ENCODE results near the gene ZNF385B. TPM values are rescaled to one million over a fixed set of nuclear protein-coding genes. Genes with fewer than 3 reads are reported as not detected.

The ZNF385B gene
- total RNA-seq, 3 donors from 2014 or later (not counting 1 experiment from before 2014, with no cell fraction given): 0.54 TPM; not detected in 2

- H3K27ac ChIP-seq (ENCODE audit: low read length): no peak overlapping the region
- no peak overlapping the region for H3K4me3 ChIP-seq (ENCODE audit: low read length)
- Mint-ChIP-seq H3K9me3 (peaks cover 2 to 6% of the 10 kb centered on the region in 2 donors), H3K27ac (no peak overlapping the region), H3K4me3 (no peak overlapping the region), H3K36me3 (no peaks in the 10 kb centered on the region), H3K4me1 (no peaks in the 10 kb centered on the region), H3K27me3 (ENCODE audit: low read depth in 2 of 2) (peaks cover 0 to 2% of the 10 kb centered on the region in 2 donors)
- no peak for TF ChIP-seq CTCF (IDR thresholded peaks at IDR 0.05)
- ATAC-seq (no peak), DNase-seq (no peak)
- no peaks in the 10 kb centered on the region for H3K27me3 ChIP-seq (ENCODE audit: control insufficient read depth, insufficient read depth, low read length)
- no peaks in the 10 kb centered on the region for H3K9me3 ChIP-seq (ENCODE audit: control insufficient read depth, insufficient read depth, low read length)
- no peaks in the 10 kb centered on the region for H3K36me3 ChIP-seq (ENCODE audit: control insufficient read depth, insufficient read depth, low read length)
- no CpG with 5 or more reads among the region's 1 CpG for WGBS (ENCODE audit: insufficient coverage)
- no peaks in the 10 kb centered on the region for H3K4me1 ChIP-seq (ENCODE audit: control insufficient read depth, insufficient read depth, low read length)
- intact Hi-C loops (cut with micrococcal nuclease): no loop called here
Measured at GRCh38 chr2:179824961-179825360, 36.5 kb downstream of the ZNF385B start.

GRCh38 chr2:179822540-179822939 lies 38.9 kb downstream of the ZNF385B start:
- Histone ChIP-seq H3K27me3 (ENCODE audit: control insufficient read depth, insufficient read depth, low read length) (no peaks in the 10 kb centered on the region), H3K36me3 (ENCODE audit: control insufficient read depth, insufficient read depth, low read length) (no peaks in the 10 kb centered on the region), H3K4me1 (ENCODE audit: control insufficient read depth, insufficient read depth, low read length) (no peaks in the 10 kb centered on the region), H3K4me3 (ENCODE audit: low read length) (no peak overlapping the region), H3K27ac (ENCODE audit: low read length) (no peak overlapping the region), H3K9me3 (ENCODE audit: control insufficient read depth, insufficient read depth, low read length) (no peaks in the 10 kb centered on the region)
- intact Hi-C loops (cut with micrococcal nuclease): no loop called here
- Mint-ChIP-seq H3K27me3 (ENCODE audit: low read depth in 2 of 2) (peaks cover 0 to 2% of the 10 kb centered on the region in 2 donors), H3K4me1 (no peaks in the 10 kb centered on the region), H3K36me3 (no peaks in the 10 kb centered on the region), H3K27ac (no peak overlapping the region), H3K9me3 (peaks cover 2 to 3% of the 10 kb centered on the region in 2 donors), H3K4me3 (no peak overlapping the region)
- WGBS (ENCODE audit: insufficient coverage): no CpG with 5 or more reads among the region's 1 CpG
- no peak for ATAC-seq
- TF ChIP-seq CTCF (IDR thresholded peaks at IDR 0.05): no peak
- DNase-seq: no peak

GRCh38 chr2:179818546-179818945 lies 42.9 kb downstream of the ZNF385B start:
- ATAC-seq: no peak
- H3K4me1 Mint-ChIP-seq: no peaks in the 10 kb centered on the region
- 82% methylated on average over 8 of the region's 8 CpGs for WGBS (ENCODE audit: insufficient coverage)
- TF ChIP-seq CTCF (IDR thresholded peaks at IDR 0.05): no peak
- no peaks in the 10 kb centered on the region for H3K36me3 Mint-ChIP-seq
- H3K27me3 Mint-ChIP-seq (ENCODE audit: low read depth in 2 of 2): peaks cover 0 to under 1% of the 10 kb centered on the region in 2 donors
- no peak for DNase-seq
- no peaks in the 10 kb centered on the region for H3K4me1 ChIP-seq (ENCODE audit: control insufficient read depth, insufficient read depth, low read length)
- H3K27ac Mint-ChIP-seq: no peak overlapping the region
- no peaks in the 10 kb centered on the region for H3K27me3 ChIP-seq (ENCODE audit: control insufficient read depth, insufficient read depth, low read length)
- H3K36me3 ChIP-seq (ENCODE audit: control insufficient read depth, insufficient read depth, low read length): no peaks in the 10 kb centered on the region
- no peak overlapping the region for H3K4me3 ChIP-seq (ENCODE audit: low read length)
- no peaks in the 10 kb centered on the region for H3K9me3 Mint-ChIP-seq
- no peak overlapping the region for H3K4me3 Mint-ChIP-seq
- no peaks in the 10 kb centered on the region for H3K9me3 ChIP-seq (ENCODE audit: control insufficient read depth, insufficient read depth, low read length)
- intact Hi-C loops (cut with micrococcal nuclease): no loop called here
- H3K27ac ChIP-seq (ENCODE audit: low read length): no peak overlapping the region

- intact Hi-C loops (cut with micrococcal nuclease): no loop called here
- no peaks in the 10 kb centered on the region for H3K36me3 Mint-ChIP-seq
- H3K27me3 Mint-ChIP-seq (ENCODE audit: low read depth in 2 of 2): no peaks in the 10 kb centered on the region
- peaks cover 0 to 2% of the 10 kb centered on the region in 2 donors for H3K9me3 Mint-ChIP-seq
- H3K4me3 ChIP-seq (ENCODE audit: low read length): no peak overlapping the region
- no peaks in the 10 kb centered on the region for H3K36me3 ChIP-seq (ENCODE audit: control insufficient read depth, insufficient read depth, low read length)
- 83% methylated on average over 1 of the region's 1 CpG for WGBS (ENCODE audit: insufficient coverage)
- DNase-seq (no peak), ATAC-seq (no peak)
- no peak for TF ChIP-seq CTCF (IDR thresholded peaks at IDR 0.05)
- H3K4me1 ChIP-seq (ENCODE audit: control insufficient read depth, insufficient read depth, low read length): no peaks in the 10 kb centered on the region
- H3K27ac ChIP-seq (ENCODE audit: low read length): no peak overlapping the region
- no peak overlapping the region for H3K27ac Mint-ChIP-seq
- H3K4me3 Mint-ChIP-seq: no peak overlapping the region
- H3K4me1 Mint-ChIP-seq: no peaks in the 10 kb centered on the region
- H3K9me3 ChIP-seq (ENCODE audit: control insufficient read depth, insufficient read depth, low read length): no peaks in the 10 kb centered on the region
- H3K27me3 ChIP-seq (ENCODE audit: control insufficient read depth, insufficient read depth, low read length): no peaks in the 10 kb centered on the region
Measured at GRCh38 chr2:179817181-179817841, 44.1 kb downstream of the ZNF385B start.
